B cell (primary cell): ENCODE measurements around the gene WASL. TPM values are rescaled to one million over a fixed set of nuclear protein-coding genes. Genes with fewer than 3 reads are reported as not detected.
"Not testable (repeated sequence)": the region's sequence is repeated elsewhere in the genome, so short reads cannot be mapped to it uniquely, and the experiment has no call there.

Experiments
- ATAC-seq: fragments of 200-7000 bp; cut with Tn5 transposase; one replicate; pipeline ENCODE4 v1.10.0; 2021; ENCODE audit warnings: low read depth, mild to moderate bottlenecking, moderate number of reproducible peaks, moderate library complexity
- CTCF ChIA-PET: fragments of 350-600 bp; sonication (Branson Sonifier 250); formaldehyde crosslinking; loops from one replicate; lab custom pipeline; 2021; ENCODE audit warnings: antibody characterized with exemption, inconsistent platforms; lab: Charles Lee
- POLR2A ChIA-PET: fragments of 350-600 bp; sonication (Branson Sonifier 250); formaldehyde crosslinking; loops from one replicate; lab custom pipeline; 2021; ENCODE audit warnings: antibody characterized with exemption; lab: Charles Lee
- DNase-seq: peaks from one replicate; pipeline ENCODE4 v3.0.0; 2013
- H2AFZ ChIP-seq: 2 replicates; pipeline ENCODE4 v1.6.1; 2012; ENCODE audit warnings: mild to moderate bottlenecking, low read depth, low read length; ENCODE audit not compliant: insufficient read depth, poor library complexity, severe bottlenecking
- H3K27ac ChIP-seq, 2 donors: 1 replicate in 1 of 2; 2 replicates in 1 of 2; pipeline ENCODE4 v1.5.1; 2012 to 2013; ENCODE audit warnings: low read length in 2 of 2, mild to moderate bottlenecking in 2 of 2, moderate library complexity in 1 of 2
- H3K27me3 ChIP-seq, 4 experiments: fragments of 200-600 bp in 1 of 4; sonication (generic) in 1 of 4; replicated peaks in 1 of 4; 1 replicate in 2 of 4; 2 replicates in 2 of 4; pipeline versions ENCODE4 v1.6.1 to v1.7.0; 2013 to 2016; ENCODE audit warnings: low read length in 3 of 4, mild to moderate bottlenecking in 2 of 4, mixed read lengths in 1 of 4, moderate library complexity in 1 of 4; ENCODE audit not compliant: insufficient read depth in 4 of 4, control insufficient read depth in 3 of 4; ENCODE audit errors: control extremely low read depth in 1 of 4
- H3K36me3 ChIP-seq, 2 experiments: replicated peaks in 1 of 2; 1 replicate in 1 of 2; 2 replicates in 1 of 2; pipeline versions ENCODE4 v1.6.1 to v1.7.1; 2013; ENCODE audit warnings: low read length in 1 of 2; ENCODE audit not compliant: insufficient read depth in 2 of 2, control insufficient read depth in 1 of 2; ENCODE audit errors: control extremely low read depth in 1 of 2, extremely low read depth in 1 of 2
- H3K4me1 ChIP-seq, 2 donors: fragments of 200-600 bp in 1 of 2; sonication (generic) in 1 of 2; 1 replicate in 1 of 2; 2 replicates in 1 of 2; pipeline versions ENCODE4 v1.5.1 to v1.6.1; 2013 to 2017; ENCODE audit warnings: low read length in 2 of 2; ENCODE audit not compliant: control insufficient read depth in 2 of 2, insufficient read depth in 2 of 2
- H3K4me2 ChIP-seq: replicated peaks from 2 replicates; pipeline ENCODE3; 2012; ENCODE audit warnings: mild to moderate bottlenecking, low read depth, low read length; ENCODE audit not compliant: poor library complexity, severe bottlenecking
- H3K4me3 ChIP-seq, 5 experiments: fragments of 200-600 bp in 1 of 5; sonication (generic) in 1 of 5; 1 replicate in 3 of 5; 2 replicates in 2 of 5; pipeline versions ENCODE4 v1.5.1 to v1.7.0; 2011 to 2016; ENCODE audit warnings: low read length in 4 of 5, mild to moderate bottlenecking in 4 of 5, low read depth in 2 of 5, control low read depth in 1 of 5, moderate library complexity in 1 of 5; ENCODE audit not compliant: insufficient read depth in 1 of 5; ENCODE audit errors: control extremely low read depth in 1 of 5, extremely low read depth in 1 of 5
- H3K79me2 ChIP-seq: fragments of 200-600 bp; sonication (generic); one replicate; pipeline ENCODE4 v1.6.0; 2016; ENCODE audit warnings: low read length; ENCODE audit not compliant: control insufficient read depth, insufficient read depth
- H3K9ac ChIP-seq: fragments of 200-600 bp; sonication (generic); 2 replicates; pipeline ENCODE4 v1.6.1; 2017; ENCODE audit warnings: mild to moderate bottlenecking, low read length, moderate library complexity
- H3K9me3 ChIP-seq, 3 donors: one replicate each; pipeline versions ENCODE4 v1.6.1 to v1.7.1; 2013; ENCODE audit warnings: low read length in 2 of 3; ENCODE audit not compliant: control insufficient read depth in 2 of 3, insufficient read depth in 1 of 3; ENCODE audit errors: control extremely low read depth in 1 of 3
- H4K20me1 ChIP-seq: 2 replicates; pipeline ENCODE4 v1.6.0; 2012; ENCODE audit warnings: mild to moderate bottlenecking, low read length; ENCODE audit not compliant: insufficient read depth, control insufficient read depth, poor library complexity, severe bottlenecking
- H3K27ac Mint-ChIP-seq: one replicate; pipeline ENCODE4 v1.8.0; 2021; ENCODE audit warnings: mixed read lengths
- H3K27me3 Mint-ChIP-seq: one replicate; pipeline ENCODE4 v1.8.0; 2021; ENCODE audit warnings: mixed read lengths
- H3K4me1 Mint-ChIP-seq: one replicate; pipeline ENCODE4 v1.8.0; 2021; ENCODE audit warnings: mixed read lengths
- H3K4me3 Mint-ChIP-seq: one replicate; pipeline ENCODE4 v1.8.0; 2021; ENCODE audit warnings: mixed read lengths
- H3K9me3 Mint-ChIP-seq: one replicate; pipeline ENCODE4 v1.8.0; 2022; ENCODE audit warnings: mixed read lengths; ENCODE audit not compliant: insufficient read depth
- EZH2 ChIP-seq: IDR thresholded peaks from 2 replicates; pipeline ENCODE4 v1.6.1; 2012; ENCODE audit warnings: borderline replicate concordance, low read depth, mild to moderate bottlenecking, moderate library complexity, low read length; ENCODE audit not compliant: insufficient read depth, poor library complexity, severe bottlenecking
- WGBS: methylation state at CpG from one replicate; pipeline ENCODE4 v1.1.5; 2013; ENCODE audit warnings: missing lambda C conversion rate; ENCODE audit not compliant: insufficient coverage; 5-methylcytosine and 5-hydroxymethylcytosine counted together
- intact Hi-C: fragments of 100-400 bp; cut with micrococcal nuclease; formaldehyde crosslinking; loops from one replicate; pipeline ENCODE4 v1.10.0; 2022
- polyA plus RNA-seq: library from polyadenylated mRNA; depleted of rRNA; stranded (reverse); fragments of >200 nt; gene quantifications from 2 replicates; pipeline ENCODE4 v1.2.3, GENCODE V29; 2012
- total RNA-seq, 2 donors: library from RNA; stranded (reverse); fragments of 120-200 nt in 1 of 2; gene quantifications; 1 replicate in 1 of 2; 2 replicates in 1 of 2; pipeline versions ENCODE4 v1.2.3 to v1.2.4, GENCODE V29; 2013 to 2022
- TF ChIP-seq, protein P1 (sequence below): fragments of 200-600 bp; IDR thresholded peaks from one replicate; pipeline ENCODE4 v1.8.0; 2022; ENCODE audit warnings: antibody characterized with exemption, mild to moderate bottlenecking

WASL gene
- total and polyA plus RNA-seq, 2 donors (not counting 1 experiment from before 2014, with no cell fraction given) = 1.8 to 10.4 TPM

- Mint-ChIP-seq H3K4me3 (no peak overlapping the region), H3K27me3 (no peaks in the 10 kb centered on the region), H3K9me3 (peaks cover 3% of the 10 kb centered on the region), H3K4me1 (peaks cover 41% of the 10 kb centered on the region), H3K27ac (no peak overlapping the region)
- WGBS = no CpG with 5 or more reads among the region's 3 CpGs
- Histone ChIP-seq H3K27ac (no peak overlapping the region), H3K36me3 (no peaks in the 10 kb centered on the region), H3K79me2 (peaks cover 93% of the 10 kb centered on the region), H3K4me2 (no peak overlapping the region), H3K9me3 (peaks cover 0 to 4% (median 0%) of the 10 kb centered on the region in 3 donors), H3K9ac (no peak overlapping the region), H2AFZ (no peak overlapping the region), H3K4me1 (peaks cover 0 to 19% of the 10 kb centered on the region in 2 donors), H3K27me3 (no peaks in the 10 kb centered on the region), H3K4me3 (no peak overlapping the region), H4K20me1 (peaks cover 42% of the 10 kb centered on the region)
- ChIA-PET POLR2A (no interaction called here), CTCF (interaction anchor here (0.6 to 1.3 kb wide), 4 partner anchors 22 to 190 kb away, joined by 3 to 5 read pairs (median 3); no protein-coding TSS in a partner anchor)
- intact Hi-C loops = no loop called here
- no peak for ATAC-seq
- TF ChIP-seq, protein P1, sequence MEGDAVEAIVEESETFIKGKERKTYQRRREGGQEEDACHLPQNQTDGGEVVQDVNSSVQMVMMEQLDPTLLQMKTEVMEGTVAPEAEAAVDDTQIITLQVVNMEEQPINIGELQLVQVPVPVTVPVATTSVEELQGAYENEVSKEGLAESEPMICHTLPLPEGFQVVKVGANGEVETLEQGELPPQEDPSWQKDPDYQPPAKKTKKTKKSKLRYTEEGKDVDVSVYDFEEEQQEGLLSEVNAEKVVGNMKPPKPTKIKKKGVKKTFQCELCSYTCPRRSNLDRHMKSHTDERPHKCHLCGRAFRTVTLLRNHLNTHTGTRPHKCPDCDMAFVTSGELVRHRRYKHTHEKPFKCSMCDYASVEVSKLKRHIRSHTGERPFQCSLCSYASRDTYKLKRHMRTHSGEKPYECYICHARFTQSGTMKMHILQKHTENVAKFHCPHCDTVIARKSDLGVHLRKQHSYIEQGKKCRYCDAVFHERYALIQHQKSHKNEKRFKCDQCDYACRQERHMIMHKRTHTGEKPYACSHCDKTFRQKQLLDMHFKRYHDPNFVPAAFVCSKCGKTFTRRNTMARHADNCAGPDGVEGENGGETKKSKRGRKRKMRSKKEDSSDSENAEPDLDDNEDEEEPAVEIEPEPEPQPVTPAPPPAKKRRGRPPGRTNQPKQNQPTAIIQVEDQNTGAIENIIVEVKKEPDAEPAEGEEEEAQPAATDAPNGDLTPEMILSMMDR = no peak
- TF ChIP-seq EZH2 = no peak
- no peak for DNase-seq
These were observed 24.0 kb downstream of the WASL start for GRCh38 chr7:123724817-123725253.

DNA sequence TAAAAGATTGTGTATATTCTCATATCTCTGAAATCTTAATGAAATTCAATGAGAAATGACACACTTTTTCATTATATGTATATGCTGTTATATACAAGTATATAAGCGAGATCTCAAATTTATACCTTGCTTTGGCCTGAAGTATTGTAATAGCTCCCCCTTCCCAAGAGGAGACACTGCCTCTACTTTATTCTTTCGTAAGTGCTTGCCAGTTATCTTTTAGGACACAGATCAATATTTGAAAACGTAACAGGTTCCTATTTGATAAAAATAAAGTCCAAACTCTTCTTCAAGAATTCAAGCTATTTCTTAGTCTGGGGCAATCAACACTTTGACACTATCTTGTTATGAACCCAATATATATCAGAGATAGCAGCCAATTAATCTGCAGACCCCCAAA is 24.9 kb downstream of the WASL start:
- H4K20me1 ChIP-seq = peaks cover 51% of the 10 kb centered on the region
- H3K4me1 ChIP-seq = peaks cover 0 to 24% of the 10 kb centered on the region in 2 donors
- Mint-ChIP-seq H3K27ac (no peak overlapping the region), H3K4me1 (peaks cover 50% of the 10 kb centered on the region), H3K9me3 (peaks cover 3% of the 10 kb centered on the region), H3K27me3 (no peaks in the 10 kb centered on the region), H3K4me3 (no peak overlapping the region)
- peaks cover 92% of the 10 kb centered on the region for H3K79me2 ChIP-seq
- H3K4me3 ChIP-seq = no peak overlapping the region
- no peaks in the 10 kb centered on the region for H3K27me3 ChIP-seq
- no peak for TF ChIP-seq EZH2
- TF ChIP-seq, protein P1 = no peak
- DNase-seq = no peak
- POLR2A ChIA-PET = no interaction called here
- CTCF ChIA-PET = interaction anchor here (1.1 to 1.3 kb wide), 2 partner anchors 21 to 22 kb away, joined by 3 to 5 read pairs; no protein-coding TSS in a partner anchor
- H2AFZ ChIP-seq = no peak overlapping the region
- H3K9me3 ChIP-seq = peaks cover 0 to 4% (median 0%) of the 10 kb centered on the region in 3 donors
- H3K36me3 ChIP-seq = no peaks in the 10 kb centered on the region
- ATAC-seq = no peak
- no peak overlapping the region for H3K4me2 ChIP-seq
- WGBS = 100% methylated on average over 2 of the region's 3 CpGs
- intact Hi-C loops = no loop called here
- H3K27ac ChIP-seq = no peak overlapping the region
- no peak overlapping the region for H3K9ac ChIP-seq

DNA sequence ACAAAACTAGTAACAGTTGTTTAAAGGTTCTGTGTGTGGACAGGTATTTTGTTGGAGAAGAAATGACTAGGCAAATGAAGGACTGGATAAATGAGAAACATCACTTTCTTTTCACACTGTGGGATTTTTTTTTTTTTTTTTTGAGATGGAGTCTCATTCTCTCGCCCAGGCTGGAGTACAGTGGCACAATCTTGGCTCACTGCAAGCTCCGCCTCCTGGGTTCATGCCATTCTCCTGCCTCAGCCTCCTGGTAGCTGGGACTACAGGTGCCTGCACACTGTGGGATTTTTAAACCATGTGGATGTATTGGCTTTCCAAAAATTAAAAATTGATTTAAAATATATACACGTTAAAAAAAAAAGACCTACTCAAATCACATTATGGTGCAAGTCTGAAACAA is 28.3 kb downstream of the WASL start:
- Histone ChIP-seq H3K4me1 (peaks cover 0 to 21% of the 10 kb centered on the region in 2 donors), H4K20me1 (peaks cover 50% of the 10 kb centered on the region), H3K79me2 (peaks cover 70% of the 10 kb centered on the region)
- H3K9me3 ChIP-seq, POLR2A ChIA-PET, H3K4me3 ChIP-seq, H3K27ac ChIP-seq, H3K9me3 Mint-ChIP-seq, DNase-seq, ATAC-seq, H3K4me3 Mint-ChIP-seq, H3K9ac ChIP-seq, CTCF ChIA-PET, H2AFZ ChIP-seq, H3K27me3 ChIP-seq, intact Hi-C loops, H3K27me3 Mint-ChIP-seq, H3K36me3 ChIP-seq, H3K27ac Mint-ChIP-seq, H3K4me2 ChIP-seq: not testable (repeated sequence)
- peaks cover 33% of the 10 kb centered on the region for H3K4me1 Mint-ChIP-seq
- 100% methylated on average over 2 of the region's 3 CpGs for WGBS
